HCT116 (cell line): ENCODE results near the gene RNF166. TPM values are rescaled to one million over a fixed set of nuclear protein-coding genes. Genes with fewer than 3 reads are reported as not detected.

Experiments used
- ATAC-seq: fragments of 200-7000 bp; cut with Tn5 transposase; 2 replicates; pipeline ENCODE4 v1.9.1; 2020; ENCODE audit warnings: mild to moderate bottlenecking, moderate library complexity
- BruUV-seq: library from RNA; stranded (reverse); fragments of 400-500 nt; replicated peaks from 2 replicates; lab custom pipeline; 2021; lab: Mats Ljungman, UMichigan
- CTCF ChIA-PET: fragments of 300-600 bp; sonication (Branson Sonifier 250); formaldehyde crosslinking; loops from one replicate; lab custom pipeline; 2021; ENCODE audit warnings: antibody characterized with exemption; lab: Charles Lee
- POLR2A ChIA-PET: fragments of 300-600, 350-600 bp; sonication (Branson Sonifier 250); formaldehyde crosslinking; loops from one replicate; lab custom pipeline; 2021; ENCODE audit warnings: antibody characterized with exemption; lab: Charles Lee
- RAD21 ChIA-PET, 2 experiments: fragments of 300-600 bp; sonication (Branson Sonifier 250); formaldehyde crosslinking; loops; one replicate each; lab custom pipeline; 2023; ENCODE audit warnings: low total read pairs in 2 of 2; ENCODE audit not compliant: uncharacterized antibody in 2 of 2, unreplicated experiment in 2 of 2, low non-redundant PET in 1 of 2; lab: Charles Lee
- DNase-seq: peaks from one replicate; pipeline ENCODE4 v3.0.0-alpha.2; 2010; ENCODE audit warnings: low read depth, low spot score
- H2AFZ ChIP-seq: fragments of 200-600 bp; shearing (Covaris generic), sonication (generic); 2 replicates; pipeline ENCODE4 v1.6.1; 2017; ENCODE audit warnings: low read depth, mixed run types, mixed read lengths, antibody characterized with exemption, low read length; ENCODE audit not compliant: poor library complexity, severe bottlenecking
- H3K27ac ChIP-seq: 2 replicates; pipeline ENCODE4 v1.5.1; 2012; ENCODE audit warnings: low read depth, low read length
- H3K27me3 ChIP-seq: fragments of 200-600 bp; sonication (generic); 2 replicates; pipeline ENCODE4 v1.6.1; 2016; ENCODE audit warnings: mixed run types, low read length, mixed read lengths; ENCODE audit not compliant: insufficient read depth
- H3K36me3 ChIP-seq, 2 experiments: fragments of 200-500 bp in 1 of 2; fragments of 200-600 bp in 1 of 2; sonication (Bioruptor generic) in 1 of 2; sonication (generic) in 1 of 2; 2 replicates each; pipeline versions ENCODE4 v1.5.1 to v1.6.1; 2014 to 2016; ENCODE audit warnings: low read length in 2 of 2, inconsistent platforms in 1 of 2, mixed read lengths in 1 of 2, mixed run types in 1 of 2; ENCODE audit not compliant: insufficient read depth in 2 of 2, control insufficient read depth in 1 of 2
- H3K4me1 ChIP-seq, 2 experiments: fragments of 200-600 bp in 1 of 2; sonication (generic) in 1 of 2; 2 replicates each; pipeline versions ENCODE4 v1.5.1 to v1.6.1; 2012 to 2017; ENCODE audit warnings: low read length in 2 of 2, inconsistent platforms in 1 of 2, mild to moderate bottlenecking in 1 of 2, mixed read lengths in 1 of 2, mixed run types in 1 of 2, moderate library complexity in 1 of 2; ENCODE audit not compliant: insufficient read depth in 2 of 2, control insufficient read depth in 1 of 2
- H3K4me2 ChIP-seq: fragments of 200-600 bp; sonication (generic); 2 replicates; pipeline ENCODE4 v1.6.1; 2017; ENCODE audit warnings: mixed run types, low read length, mixed read lengths
- H3K4me3 ChIP-seq, 2 experiments: fragments of 200-600 bp in 1 of 2; sonication (generic) in 1 of 2; replicated peaks in 1 of 2; 2 replicates each; pipeline ENCODE4 v1.5.1; 2011 to 2016; ENCODE audit warnings: low read length in 2 of 2, control low read depth in 1 of 2, low read depth in 1 of 2, mild to moderate bottlenecking in 1 of 2, mixed read lengths in 1 of 2, mixed run types in 1 of 2
- H3K79me2 ChIP-seq: fragments of 200-600 bp; sonication (generic); 2 replicates; pipeline ENCODE4 v1.6.1; 2017; ENCODE audit warnings: mild to moderate bottlenecking, mixed run types, low read length, moderate library complexity, mixed read lengths; ENCODE audit not compliant: insufficient read depth
- H3K9ac ChIP-seq: fragments of 200-600 bp; sonication (generic); 2 replicates; pipeline ENCODE4 v1.6.1; 2016; ENCODE audit warnings: low read length, mixed read lengths
- H3K9me2 ChIP-seq: fragments of 200-600 bp; sonication (generic), shearing (Covaris generic); 2 replicates; pipeline ENCODE4 v1.6.1; 2017; ENCODE audit warnings: mixed run types, mild to moderate bottlenecking, moderate library complexity; ENCODE audit not compliant: insufficient read depth
- H3K9me3 ChIP-seq, 2 experiments: fragments of 200-500 bp in 1 of 2; fragments of 200-600 bp in 1 of 2; sonication (Bioruptor generic) in 1 of 2; sonication (generic) in 1 of 2; 2 replicates each; pipeline ENCODE4 v1.6.1; 2014 to 2017; ENCODE audit warnings: low read length in 2 of 2, mixed read lengths in 2 of 2, inconsistent platforms in 1 of 2, low read depth in 1 of 2, mild to moderate bottlenecking in 1 of 2, mixed run types in 1 of 2, moderate library complexity in 1 of 2; ENCODE audit not compliant: control insufficient read depth in 1 of 2, insufficient read depth in 1 of 2
- H4K20me1 ChIP-seq: fragments of 200-600 bp; sonication (generic), shearing (Covaris generic); 2 replicates; pipeline ENCODE4 v1.6.1; 2017; ENCODE audit warnings: mixed run types, mild to moderate bottlenecking, moderate library complexity; ENCODE audit not compliant: insufficient read depth
- CEBPB ChIP-seq: IDR thresholded peaks from 2 replicates; pipeline ENCODE4 v1.6.1; 2012; ENCODE audit warnings: low read depth
- EGR1 ChIP-seq: IDR thresholded peaks from 2 replicates; pipeline ENCODE4 v1.6.1; 2012; ENCODE audit warnings: low read depth
- MAX ChIP-seq: IDR thresholded peaks from 2 replicates; pipeline ENCODE4 v1.6.1; 2012
- POLR2A ChIP-seq: IDR thresholded peaks from 2 replicates; pipeline ENCODE4 v1.7.0; 2011; ENCODE audit warnings: borderline replicate concordance; ENCODE audit not compliant: insufficient read depth, insufficient read length; ENCODE audit errors: extremely low read depth
- POLR2AphosphoS5 ChIP-seq: IDR thresholded peaks from 2 replicates; pipeline ENCODE4 v1.6.1; 2011; ENCODE audit warnings: mild to moderate bottlenecking, low read depth, low read length, moderate library complexity
- RAD21 ChIP-seq: IDR thresholded peaks from 2 replicates; pipeline ENCODE4 v1.6.1; 2012; ENCODE audit warnings: low read depth, mild to moderate bottlenecking
- REST ChIP-seq: IDR thresholded peaks from 2 replicates; pipeline ENCODE4 v1.6.1; 2012; ENCODE audit warnings: low read depth
- intact Hi-C: fragments of 100-400 bp; cut with micrococcal nuclease; formaldehyde crosslinking; loops from 2 replicates; pipeline ENCODE4 v1.10.0; 2022
- total RNA-seq: library from RNA; stranded (reverse); gene quantifications from one replicate; pipeline ENCODE4 v1.2.1, GENCODE V29; 2021; ENCODE audit not compliant: unreplicated experiment

RNF166 gene
- total RNA-seq, 1 experiment from 2014 or later, result 39.4 TPM

GRCh38 chr16:88695753-88696152 lies 10.5 kb downstream of the RNF166 start (continued):
- TF ChIP-seq REST (no peak), POLR2A (no peak), CEBPB (no peak), EGR1 (no peak), RAD21 (no peak)

- Histone ChIP-seq H3K79me2 (no peaks in the 10 kb centered on the region), H4K20me1 (no peaks in the 10 kb centered on the region), H3K27ac (no peak overlapping the region), H3K27me3 (no peaks in the 10 kb centered on the region), H3K9me2 (no peaks in the 10 kb centered on the region), H3K9me3 (no peaks in the 10 kb centered on the region), H3K4me2 (no peak overlapping the region), H3K36me3 (peaks cover 1 to 3% of the 10 kb centered on the region in 2 experiments; a peak in 1 of 4 replicates), H3K9ac (no peak overlapping the region), H2AFZ (no peak overlapping the region), H3K4me3 (no peak overlapping the region), H3K4me1 (no peaks in the 10 kb centered on the region)
- TF ChIP-seq MAX (no peak), POLR2AphosphoS5 (0 out of 2 replicates have a peak, but pooled peaks have one; percentile 4)
- DNase-seq (no peak), ATAC-seq (0 out of 2 replicates have a peak, but pooled peaks have one; percentile 10)
- ChIA-PET POLR2A (no interaction called here), RAD21 (no interaction called here), CTCF (no interaction called here)
- intact Hi-C loops, result no loop called here
- no TSS peak for BruUV-seq
Observed at GRCh38 chr16:88695218-88695617, 11.0 kb downstream of the RNF166 start.
